Activated naive CD8-positive, alpha-beta T cell treated with anti-CD3 and anti-CD28 coated beads for 36 hours (primary cell): ENCODE measurements around the gene CALR3. TPM values are rescaled to one million over a fixed set of nuclear protein-coding genes. Genes with fewer than 3 reads are reported as not detected.

Experiments
- DNase-seq: peaks from one replicate; pipeline ENCODE4 v3.0.0; 2021
- H3K27ac Mint-ChIP-seq: one replicate; pipeline ENCODE4 v1.8.0; 2022; ENCODE audit warnings: mild to moderate bottlenecking, moderate library complexity, mixed read lengths
- H3K27me3 Mint-ChIP-seq: one replicate; pipeline ENCODE4 v1.8.0; 2022; ENCODE audit warnings: mild to moderate bottlenecking, mixed read lengths
- H3K36me3 Mint-ChIP-seq: one replicate; pipeline ENCODE4 v1.8.0; 2021; ENCODE audit warnings: mild to moderate bottlenecking, mixed read lengths
- H3K4me1 Mint-ChIP-seq: one replicate; pipeline ENCODE4 v1.8.0; 2021; ENCODE audit warnings: mixed read lengths
- H3K4me3 Mint-ChIP-seq: one replicate; pipeline ENCODE4 v1.8.0; 2022; ENCODE audit warnings: mild to moderate bottlenecking, moderate library complexity, mixed read lengths
- H3K9me3 Mint-ChIP-seq: one replicate; pipeline ENCODE4 v1.8.0; 2022; ENCODE audit warnings: mixed read lengths
- total RNA-seq, 2 experiments: library from RNA; stranded (reverse); gene quantifications; one replicate each; pipeline ENCODE4 v1.2.3, GENCODE V29; 2021

Gene CALR3
- total RNA-seq, 2 experiments from 2014 or later = 0.16 TPM; not detected in 1

DNA sequence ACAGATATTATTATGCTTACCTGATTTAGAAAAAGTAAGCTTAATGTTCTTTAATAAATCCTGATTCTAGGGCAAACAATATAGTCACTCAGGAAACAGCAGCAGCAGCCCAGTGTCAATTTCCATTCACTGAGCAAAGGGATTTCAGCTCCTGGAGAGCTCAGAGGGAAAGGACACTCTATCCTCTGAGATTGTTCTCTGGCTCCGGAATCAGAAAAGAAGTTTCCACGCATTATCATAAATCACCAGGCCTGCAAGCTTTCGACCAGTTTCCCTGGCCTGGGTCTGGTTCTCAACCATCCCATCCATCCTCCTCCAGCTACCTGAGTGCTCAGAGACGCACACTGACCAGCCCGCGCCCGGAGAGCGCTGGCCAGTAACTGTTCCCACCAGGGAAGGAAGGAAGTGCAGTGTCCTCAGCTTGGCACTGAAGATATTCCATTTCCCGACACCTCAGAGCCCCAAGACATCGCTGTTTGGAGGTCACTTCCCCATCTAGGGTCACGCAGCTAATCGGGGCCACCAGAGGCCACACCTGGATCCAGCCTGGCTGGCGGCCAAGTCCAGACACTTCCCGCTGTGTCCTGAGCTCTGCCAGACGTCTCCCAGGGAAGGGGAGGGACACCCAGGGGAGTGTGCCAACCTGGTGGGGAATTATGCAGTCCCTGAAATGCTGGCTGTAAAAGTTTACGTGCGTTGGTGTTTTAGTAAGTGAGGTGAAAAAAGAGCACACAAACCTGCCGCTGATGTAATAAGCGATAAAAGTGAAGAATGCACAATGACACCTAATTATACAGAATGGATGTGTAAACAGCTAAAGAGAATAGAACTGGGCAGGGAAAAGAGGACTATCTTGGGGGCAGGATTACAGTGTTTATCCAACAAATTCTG lies 53.3 kb downstream of the CALR3 start:
- DNase-seq = no peak
- Mint-ChIP-seq H3K4me1 (peaks cover 38% of the 10 kb centered on the region), H3K36me3 (peaks cover 2% of the 10 kb centered on the region)

DNA sequence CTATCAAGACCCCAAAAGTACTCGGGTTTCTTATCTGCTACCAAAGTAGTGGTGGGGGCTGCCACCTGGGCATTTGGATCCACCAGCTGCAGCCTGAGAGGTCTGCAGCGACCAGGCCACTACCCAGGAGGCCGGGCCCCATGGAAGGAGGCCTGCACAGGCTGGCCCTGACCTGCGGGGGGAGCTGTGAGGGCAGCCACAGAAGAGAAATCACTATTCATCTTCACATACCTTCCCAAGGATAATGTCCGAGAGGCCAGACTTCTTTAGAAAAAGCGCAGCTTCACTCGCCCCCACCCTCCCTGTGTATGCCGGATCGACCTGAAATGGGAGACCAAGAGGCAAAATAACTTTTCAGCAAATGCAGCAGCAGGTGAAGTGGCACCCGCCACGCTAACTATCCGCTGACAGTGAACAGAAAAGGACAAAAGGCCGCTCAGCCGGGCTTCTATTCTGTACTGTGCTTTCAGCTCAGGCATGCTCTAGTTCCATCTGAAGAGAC lies 54.3 kb downstream of the CALR3 start:
- no peak overlapping the region for H3K27ac Mint-ChIP-seq
- H3K9me3 Mint-ChIP-seq = no peaks in the 10 kb centered on the region
- peak; percentile 35 for DNase-seq
- H3K4me1 Mint-ChIP-seq = peaks cover 31% of the 10 kb centered on the region
- peaks cover 3% of the 10 kb centered on the region for H3K36me3 Mint-ChIP-seq
- no peaks in the 10 kb centered on the region for H3K27me3 Mint-ChIP-seq
- H3K4me3 Mint-ChIP-seq = no peak overlapping the region

More for the DNA sequence above, 53.3 kb downstream of the CALR3 start:
- Mint-ChIP-seq H3K9me3 (no peaks in the 10 kb centered on the region), H3K27ac (no peak overlapping the region), H3K27me3 (no peaks in the 10 kb centered on the region), H3K4me3 (no peak overlapping the region)

DNA sequence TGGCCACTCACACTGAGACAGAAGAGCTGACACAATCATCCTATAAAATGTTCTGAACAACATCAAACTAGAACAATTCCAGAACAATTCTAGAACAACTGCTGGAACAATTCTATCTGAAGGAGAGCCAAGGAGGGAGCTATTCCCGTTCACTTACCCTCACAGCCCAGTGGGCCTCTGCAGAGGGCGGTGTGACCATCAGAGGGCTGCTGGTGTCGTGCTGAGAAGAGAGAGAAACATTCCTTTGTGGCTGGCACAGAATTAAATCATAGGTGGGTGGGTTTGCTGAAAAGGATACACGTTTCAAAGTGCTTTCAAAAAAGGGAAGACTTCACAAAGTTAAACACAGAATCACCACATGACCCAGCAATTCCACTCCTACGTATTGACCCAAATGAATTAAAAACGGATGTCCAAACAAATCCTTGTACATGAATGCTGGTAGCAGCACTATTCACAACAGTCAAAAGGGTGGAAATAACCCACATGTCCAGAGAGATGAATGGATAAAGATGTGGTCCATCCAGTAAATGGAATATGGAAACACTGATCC lies 59.1 kb downstream of the CALR3 start:
- Mint-ChIP-seq H3K4me1 (peaks cover 12% of the 10 kb centered on the region), H3K4me3 (no peak overlapping the region), H3K27me3 (no peaks in the 10 kb centered on the region), H3K27ac (no peak overlapping the region), H3K36me3 (peaks cover 3% of the 10 kb centered on the region), H3K9me3 (no peaks in the 10 kb centered on the region)
- DNase-seq = no peak

DNA sequence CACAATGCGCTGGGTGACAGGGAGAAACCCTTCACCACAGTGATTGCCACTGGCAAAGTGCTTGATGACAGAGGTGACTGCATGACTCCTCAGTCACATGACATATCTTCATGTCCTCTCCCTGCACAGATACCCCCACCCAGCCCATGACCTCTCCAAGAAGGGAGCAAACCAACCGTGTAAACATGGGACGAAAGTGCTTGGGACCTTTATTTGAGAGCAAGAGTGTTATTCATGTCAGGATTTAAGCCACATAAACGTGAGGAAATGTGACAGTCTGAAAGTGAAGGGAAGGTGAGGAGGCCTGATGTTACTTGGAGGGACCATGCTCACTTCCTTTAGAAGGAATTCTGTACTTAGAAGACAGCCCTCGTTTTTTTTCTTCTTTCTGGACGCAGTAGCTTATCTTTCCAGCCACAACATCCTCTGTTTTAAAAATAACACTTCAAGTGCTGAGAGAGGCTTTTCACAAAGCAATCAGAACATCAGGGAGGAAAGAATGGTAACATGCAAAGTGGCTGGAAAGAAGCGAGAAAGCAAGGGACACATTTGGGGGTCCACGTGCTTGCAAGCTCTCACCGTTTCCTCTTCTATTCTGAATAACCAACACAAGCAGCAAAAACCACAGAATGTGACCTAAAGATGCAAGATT lies 59.8 kb downstream of the CALR3 start:
- H3K4me1 Mint-ChIP-seq = peaks cover 12% of the 10 kb centered on the region
- no peak for DNase-seq
- no peaks in the 10 kb centered on the region for H3K27me3 Mint-ChIP-seq
- no peaks in the 10 kb centered on the region for H3K9me3 Mint-ChIP-seq
- H3K27ac Mint-ChIP-seq = peak overlapping the region; percentile 51
- peaks cover 2% of the 10 kb centered on the region for H3K36me3 Mint-ChIP-seq
- no peak overlapping the region for H3K4me3 Mint-ChIP-seq

DNA sequence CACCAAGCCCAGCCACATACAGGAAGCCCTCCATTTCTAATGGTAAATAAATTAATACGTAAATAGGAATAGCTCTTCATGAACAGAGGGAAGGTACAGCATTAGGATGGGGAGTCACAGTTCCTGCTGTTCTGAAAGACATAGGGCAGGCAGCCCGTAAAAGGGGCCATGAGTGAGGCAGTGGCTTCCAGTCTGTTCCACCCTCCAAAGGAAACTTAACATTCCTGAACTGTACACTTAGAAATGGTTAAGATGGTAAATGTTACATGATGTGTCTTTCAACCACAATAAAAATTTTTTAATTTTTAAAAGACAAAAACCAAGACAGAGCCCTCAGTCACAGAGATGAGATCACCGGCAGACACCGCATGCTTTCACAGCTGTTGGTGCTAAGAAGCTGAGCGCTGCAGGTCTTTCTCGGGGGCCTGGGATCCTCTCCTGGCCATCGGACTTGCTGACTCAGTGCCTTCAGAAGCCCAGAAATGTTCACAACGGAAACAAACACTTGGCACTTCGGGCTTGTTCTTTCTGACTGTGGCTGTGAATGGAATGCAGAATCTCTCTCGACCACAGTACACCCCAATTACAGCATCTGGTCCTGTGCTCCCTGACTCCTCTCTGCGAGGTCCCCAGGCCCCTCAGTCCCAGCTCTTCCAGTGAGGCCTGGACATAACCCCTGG lies 60.6 kb downstream of the CALR3 start:
- no peak for DNase-seq
- H3K36me3 Mint-ChIP-seq = peaks cover 2% of the 10 kb centered on the region
- H3K4me1 Mint-ChIP-seq = peaks cover 12% of the 10 kb centered on the region
- no peaks in the 10 kb centered on the region for H3K9me3 Mint-ChIP-seq
- no peaks in the 10 kb centered on the region for H3K27me3 Mint-ChIP-seq
- no peak overlapping the region for H3K27ac Mint-ChIP-seq
- H3K4me3 Mint-ChIP-seq = no peak overlapping the region

DNA sequence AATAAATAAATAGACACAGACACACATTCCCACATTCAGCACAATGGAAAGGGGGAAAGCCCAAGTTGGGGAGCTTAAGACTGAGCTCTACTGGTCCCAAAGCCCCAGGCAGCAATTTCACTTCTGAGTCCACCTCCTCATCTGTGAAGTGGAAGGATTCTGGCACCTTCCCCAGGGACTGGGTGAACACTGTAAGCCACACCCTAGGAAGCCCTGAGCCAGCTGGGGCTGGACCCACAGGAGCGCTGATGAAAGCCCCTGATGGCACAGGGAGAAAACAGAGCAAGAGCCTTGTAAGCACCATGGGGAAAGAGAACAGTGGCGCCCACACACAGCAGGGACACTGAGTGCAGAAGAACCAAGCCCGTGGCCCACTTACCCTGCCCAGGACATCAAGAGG lies 62.0 kb downstream of the CALR3 start:
- peaks cover 12% of the 10 kb centered on the region for H3K4me1 Mint-ChIP-seq
- no peak overlapping the region for H3K27ac Mint-ChIP-seq
- no peak for DNase-seq
- no peaks in the 10 kb centered on the region for H3K9me3 Mint-ChIP-seq
- no peak overlapping the region for H3K4me3 Mint-ChIP-seq
- H3K27me3 Mint-ChIP-seq = no peaks in the 10 kb centered on the region
- H3K36me3 Mint-ChIP-seq = peaks cover 2% of the 10 kb centered on the region

DNA sequence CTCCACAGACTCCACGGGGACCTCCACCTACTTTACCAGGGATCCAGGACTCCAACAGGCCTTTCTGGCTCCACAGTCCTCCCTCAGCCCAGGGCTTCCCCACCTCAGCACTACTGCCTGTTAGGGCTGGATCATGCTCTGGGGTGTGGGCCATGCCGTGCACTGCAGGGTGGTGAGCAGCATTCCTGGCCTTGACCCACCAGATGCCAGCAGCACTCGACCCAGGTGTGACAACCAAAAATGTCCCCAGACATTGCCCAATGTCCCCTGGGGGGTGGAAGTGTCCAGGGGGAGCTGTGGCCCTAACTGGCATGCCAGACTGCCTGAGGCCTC lies 66.2 kb downstream of the CALR3 start:
- no peak overlapping the region for H3K27ac Mint-ChIP-seq

DNA sequence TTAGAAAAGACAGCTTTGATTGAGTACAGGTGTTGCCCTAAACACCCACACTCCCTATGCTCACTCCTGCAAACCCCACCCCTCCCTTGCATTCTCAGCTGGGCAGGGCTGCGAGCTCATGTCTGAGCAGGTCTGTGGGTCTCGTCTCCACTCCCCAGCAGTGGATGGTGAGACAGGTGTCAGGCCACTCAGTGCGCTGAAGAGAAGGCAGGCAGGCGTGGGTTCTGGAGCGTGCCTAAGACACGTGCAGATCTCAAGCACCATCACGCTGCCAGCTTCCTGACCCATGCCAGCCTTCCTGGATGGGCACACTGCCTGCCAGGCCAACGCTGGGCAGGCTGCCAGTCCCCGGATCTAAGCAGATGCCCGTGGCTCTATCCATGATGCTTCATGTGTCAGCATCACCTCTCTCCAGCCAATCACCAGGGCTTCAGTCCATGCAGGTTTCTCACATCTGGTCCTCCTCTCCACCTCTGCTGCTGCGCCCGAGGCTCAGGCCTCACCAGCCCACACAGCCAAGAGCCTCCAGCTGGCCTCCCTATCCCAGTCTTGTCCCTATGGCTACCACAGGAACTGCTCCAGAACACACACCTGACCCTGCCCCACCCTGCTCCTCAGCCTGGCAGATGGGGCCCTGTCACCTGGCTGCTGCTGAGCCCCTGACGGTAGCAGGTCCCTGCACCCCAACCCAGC lies 66.8 kb downstream of the CALR3 start:
- H3K4me1 Mint-ChIP-seq = peaks cover 1% of the 10 kb centered on the region
- no peaks in the 10 kb centered on the region for H3K27me3 Mint-ChIP-seq
- no peak overlapping the region for H3K4me3 Mint-ChIP-seq
- no peak overlapping the region for H3K27ac Mint-ChIP-seq
- H3K9me3 Mint-ChIP-seq = no peaks in the 10 kb centered on the region
- no peak for DNase-seq
- H3K36me3 Mint-ChIP-seq = peaks cover 15% of the 10 kb centered on the region

More for the DNA sequence above, 66.2 kb downstream of the CALR3 start:
- peaks cover 15% of the 10 kb centered on the region for H3K36me3 Mint-ChIP-seq
- no peaks in the 10 kb centered on the region for H3K9me3 Mint-ChIP-seq
- H3K4me3 Mint-ChIP-seq = no peak overlapping the region
- H3K4me1 Mint-ChIP-seq = peaks cover 1% of the 10 kb centered on the region
- no peaks in the 10 kb centered on the region for H3K27me3 Mint-ChIP-seq
- DNase-seq = no peak

Other genes with a start within 250 kb of the CALR3 start
- gene KLF2, start 171.3 kb downstream of the CALR3 start, total RNA-seq = under 1 TPM; 0.18 to 0.23 TPM
- 10 to 100 TPM; 25.1 to 25.8 TPM for gene EPS15L1, start 24.2 kb downstream of the CALR3 start, total RNA-seq
- gene C19orf44, start 227 bp upstream of the CALR3 start, total RNA-seq = 1 to 10 TPM; 2.7 to 3.0 TPM
- 10 to 100 TPM; 82.3 to 93.7 TPM for gene CHERP, start 46.3 kb upstream of the CALR3 start, total RNA-seq
- gene SLC35E1, start 76.2 kb upstream of the CALR3 start, total RNA-seq = 10 to 100 TPM; 46.7 TPM
- 10 to 100 TPM; 16.0 to 17.2 TPM for gene MED26, start 132.0 kb upstream of the CALR3 start, total RNA-seq
- gene SMIM7, start 164.0 kb upstream of the CALR3 start, total RNA-seq = 10 to 100 TPM; 48.1 to 59.2 TPM
- 1 to 10 TPM in 1 of 2 experiments, under 1 TPM in 1; 0.70 to 1.2 TPM for gene TMEM38A, start 165.0 kb upstream of the CALR3 start, total RNA-seq
- not detected for gene NWD1, start 223.7 kb upstream of the CALR3 start, total RNA-seq